ENCODE measurements around the gene SEPTIN2.
"Not testable (repeated sequence)": the region's sequence is repeated elsewhere in the genome, so short reads cannot be mapped to it uniquely, and the experiment has no call there.

SEPTIN2 gene

GRCh38 chr2:241381872-241382271 lies 66.1 kb downstream of the SEPTIN2 start:
- DNase-seq (ENCODE audit: low read depth), result no peak

GRCh38 chr2:241385450-241385849 lies 69.7 kb downstream of the SEPTIN2 start:
- DNase-seq (ENCODE audit: low read depth), result not testable (repeated sequence)

- DNase-seq (ENCODE audit: low read depth), result no peak
These were observed 70.8 kb downstream of the SEPTIN2 start for GRCh38 chr2:241386519-241386918.

- DNase-seq (ENCODE audit: low read depth), result no peak
These were observed 74.0 kb downstream of the SEPTIN2 start for GRCh38 chr2:241389697-241390096.

GRCh38 chr2:241390301-241391206 lies 74.8 kb downstream of the SEPTIN2 start:
- DNase-seq (ENCODE audit: low read depth), result no peak

- DNase-seq (ENCODE audit: low read depth), result no peak
These were observed 76.4 kb downstream of the SEPTIN2 start for GRCh38 chr2:241391892-241392665.

- not testable (repeated sequence) for DNase-seq (ENCODE audit: low read depth)
These were observed 77.0 kb downstream of the SEPTIN2 start for GRCh38 chr2:241392753-241393152.

- no peak for DNase-seq (ENCODE audit: low read depth)
These were observed 77.9 kb downstream of the SEPTIN2 start for GRCh38 chr2:241393524-241394196.

GRCh38 chr2:241396809-241397208 lies 81.1 kb downstream of the SEPTIN2 start:
- not testable (repeated sequence) for DNase-seq (ENCODE audit: low read depth)

GRCh38 chr2:241399941-241400922 lies 84.5 kb downstream of the SEPTIN2 start:
- no peak for DNase-seq (ENCODE audit: low read depth)

All from stimulated activated CD4-positive, alpha-beta T cell treated with anti-CD3 and anti-CD28 coated beads, Interleukin-2, amount 100 ng/mL, for 4 hours (primary cell).